Activated effector memory CD4-positive, alpha-beta T cell treated with Interleukin-2 at 50 U/mL for 16 hours (primary cell): ENCODE measurements around the gene SERPINA1.
"Not testable (repeated sequence)": the region's sequence is repeated elsewhere in the genome, so short reads cannot be mapped to it uniquely, and the experiment has no call there.

Experiments used
- DNase-seq: peaks from one replicate; pipeline ENCODE4 v3.0.0-alpha.2; 2020

The SERPINA1 gene

GRCh38 chr14:94382716-94383596, 5.4 kb downstream of the SERPINA1 start:
- no peak for DNase-seq

- DNase-seq, result no peak
Measured at GRCh38 chr14:94382099-94382715, 6.2 kb downstream of the SERPINA1 start.

DNA sequence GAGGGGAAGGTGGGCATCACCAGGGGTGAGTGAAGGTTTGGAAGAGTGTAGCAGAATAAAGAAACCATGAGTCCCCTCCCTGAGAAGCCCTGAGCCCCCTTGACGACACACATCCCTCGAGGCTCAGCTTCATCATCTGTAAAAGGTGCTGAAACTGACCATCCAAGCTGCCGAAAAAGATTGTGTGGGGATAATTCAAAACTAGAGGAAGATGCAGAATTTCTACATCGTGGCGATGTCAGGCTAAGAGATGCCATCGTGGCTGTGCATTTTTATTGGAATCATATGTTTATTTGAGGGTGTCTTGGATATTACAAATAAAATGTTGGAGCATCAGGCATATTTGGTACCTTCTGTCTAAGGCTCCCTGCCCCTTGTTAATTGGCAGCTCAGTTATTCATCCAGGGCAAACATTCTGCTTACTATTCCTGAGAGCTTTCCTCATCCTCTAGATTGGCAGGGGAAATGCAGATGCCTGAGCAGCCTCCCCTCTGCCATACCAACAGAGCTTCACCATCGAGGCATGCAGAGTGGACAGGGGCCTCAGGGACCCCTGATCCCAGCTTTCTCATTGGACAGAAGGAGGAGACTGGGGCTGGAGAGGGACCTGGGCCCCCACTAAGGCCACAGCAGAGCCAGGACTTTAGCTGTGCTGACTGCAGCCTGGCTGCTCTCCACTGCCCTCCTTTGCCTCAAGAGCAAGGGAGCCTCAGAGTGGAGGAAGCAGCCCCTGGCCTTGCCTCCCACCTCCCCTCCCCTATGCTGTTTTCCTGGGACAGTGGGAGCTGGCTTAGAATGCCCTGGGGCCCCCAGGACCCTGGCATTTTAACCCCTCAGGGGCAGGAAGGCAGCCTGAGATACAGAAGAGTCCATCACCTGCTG, 7.0 kb downstream of the SERPINA1 start:
- no peak for DNase-seq

DNA sequence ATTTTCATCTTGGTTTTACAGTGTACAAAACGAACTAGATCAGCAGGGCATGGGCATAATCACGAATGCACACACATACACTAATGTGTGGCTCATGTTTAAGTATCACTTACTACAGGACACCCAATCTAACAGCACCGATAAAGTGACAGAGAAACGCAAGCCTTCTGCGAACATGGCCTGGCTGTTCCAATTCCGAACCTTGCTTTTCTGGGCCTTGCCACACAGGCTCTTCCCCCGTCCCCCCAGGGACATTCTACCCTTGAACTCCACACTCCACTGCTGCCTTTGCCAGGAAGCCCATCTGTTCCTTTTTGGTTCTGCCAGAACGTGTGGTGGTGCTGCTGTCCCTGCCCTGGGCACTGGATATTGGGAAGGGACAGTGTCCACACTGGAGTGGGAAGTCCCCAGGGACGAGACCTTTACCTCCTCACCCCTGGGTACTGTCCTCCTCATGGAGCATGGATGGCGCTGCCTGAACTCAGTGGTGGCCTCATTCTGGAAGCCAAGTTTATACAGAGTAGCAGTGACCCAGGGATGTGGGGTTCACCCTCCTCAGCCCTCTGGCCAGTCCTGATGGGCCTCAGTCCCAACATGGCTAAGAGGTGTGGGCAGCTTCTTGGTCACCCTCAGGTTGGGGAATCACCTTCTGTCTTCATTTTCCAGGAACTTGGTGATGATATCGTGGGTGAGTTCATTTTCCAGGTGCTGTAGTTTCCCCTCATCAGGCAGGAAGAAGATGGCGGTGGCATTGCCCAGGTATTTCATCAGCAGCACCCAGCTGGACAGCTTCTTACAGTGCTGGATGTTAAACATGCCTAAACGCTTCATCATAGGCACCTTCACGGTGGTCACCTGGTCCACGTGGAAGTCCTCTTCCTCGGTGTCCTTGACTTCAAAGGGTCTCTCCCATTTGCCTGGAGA, 7.9 kb downstream of the SERPINA1 start:
- DNase-seq, result no peak

DNA sequence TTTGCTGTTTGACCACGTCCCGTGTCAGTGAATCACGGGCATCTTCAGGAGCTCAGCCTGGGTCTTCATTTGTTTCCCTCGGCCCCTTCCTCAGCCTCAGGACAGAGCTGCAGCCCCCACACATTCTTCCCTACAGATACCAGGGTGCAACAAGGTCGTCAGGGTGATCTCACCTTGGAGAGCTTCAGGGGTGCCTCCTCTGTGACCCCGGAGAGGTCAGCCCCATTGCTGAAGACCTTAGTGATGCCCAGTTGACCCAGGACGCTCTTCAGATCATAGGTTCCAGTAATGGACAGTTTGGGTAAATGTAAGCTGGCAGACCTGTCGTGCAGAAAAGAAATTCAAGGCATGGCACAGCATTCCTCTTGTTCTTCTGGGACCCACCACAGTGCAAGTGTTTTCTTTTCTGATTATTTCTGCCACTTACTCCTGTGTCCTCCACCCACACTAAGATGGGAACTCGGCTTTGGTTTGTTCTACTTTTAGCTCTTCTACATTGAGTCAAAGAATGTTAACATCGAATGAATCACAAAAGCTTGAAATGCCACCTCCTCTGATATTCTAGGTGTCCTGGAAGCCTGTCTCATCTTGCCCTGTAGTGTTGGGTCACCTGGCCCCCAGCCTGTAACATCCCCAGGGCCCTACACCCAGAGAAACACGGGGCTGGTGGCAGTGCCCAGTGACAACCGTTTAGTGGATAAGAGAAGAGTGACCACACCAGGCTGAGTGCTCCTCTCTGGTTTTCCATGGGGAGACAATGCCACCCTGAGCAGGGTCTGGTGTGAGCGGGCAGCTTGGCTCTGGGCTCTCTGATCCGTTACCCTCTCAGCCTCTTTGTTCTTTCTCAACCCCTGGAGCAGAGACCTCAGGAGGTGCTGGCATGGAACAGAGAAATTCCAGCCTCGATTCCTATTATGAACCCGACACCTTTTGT, 8.8 kb downstream of the SERPINA1 start:
- DNase-seq, result no peak

GRCh38 chr14:94378527-94379290, 9.7 kb downstream of the SERPINA1 start:
- DNase-seq, result no peak

- no peak for DNase-seq
Measured at GRCh38 chr14:94377866-94378470, 10.4 kb downstream of the SERPINA1 start.

- DNase-seq, result no peak
Measured at GRCh38 chr14:94376976-94377865, 11.2 kb downstream of the SERPINA1 start.

DNA sequence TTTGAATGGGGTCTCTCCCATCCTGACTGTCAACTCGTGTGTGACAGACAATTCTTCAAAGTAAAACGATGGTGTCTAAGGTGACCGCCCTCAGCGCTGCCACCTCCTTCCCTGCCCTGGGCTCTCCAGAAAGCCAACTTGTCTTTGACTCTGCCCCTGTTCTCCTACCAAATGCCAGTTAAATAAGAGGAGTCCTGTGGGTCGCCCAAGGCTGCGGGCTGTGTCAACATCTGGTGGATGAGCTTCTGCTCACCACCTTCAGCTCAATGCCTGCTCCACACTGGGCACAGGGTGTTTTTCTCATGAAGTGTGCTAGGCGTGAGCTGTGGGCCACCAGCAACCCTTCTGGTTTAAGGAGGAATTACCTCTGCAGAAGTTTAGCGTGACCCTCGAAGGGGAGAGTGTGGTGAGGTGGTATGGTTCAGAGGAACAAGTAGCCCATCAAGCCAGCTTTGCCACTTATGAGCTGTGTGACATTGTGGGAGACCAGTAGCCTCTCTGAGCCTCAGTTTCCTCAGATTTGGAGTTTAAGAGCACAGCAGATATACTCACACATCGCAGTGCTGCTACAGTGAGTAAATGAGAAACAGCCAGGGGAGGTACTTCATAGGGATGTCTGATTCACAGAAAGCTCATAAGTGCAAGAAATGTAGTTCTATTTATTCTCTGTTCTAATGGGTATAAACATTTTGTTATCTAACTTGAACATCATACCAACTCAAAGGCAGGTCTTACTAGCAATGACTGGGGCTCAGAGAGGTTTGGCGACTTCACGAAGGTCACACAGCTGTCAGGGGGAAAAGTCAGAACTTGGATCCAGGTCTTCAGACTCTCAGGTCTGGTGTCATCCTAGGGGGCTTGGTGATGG, 12.1 kb downstream of the SERPINA1 start:
- DNase-seq, result no peak

GRCh38 chr14:94375552-94376107, 12.8 kb downstream of the SERPINA1 start:
- no peak for DNase-seq

DNA sequence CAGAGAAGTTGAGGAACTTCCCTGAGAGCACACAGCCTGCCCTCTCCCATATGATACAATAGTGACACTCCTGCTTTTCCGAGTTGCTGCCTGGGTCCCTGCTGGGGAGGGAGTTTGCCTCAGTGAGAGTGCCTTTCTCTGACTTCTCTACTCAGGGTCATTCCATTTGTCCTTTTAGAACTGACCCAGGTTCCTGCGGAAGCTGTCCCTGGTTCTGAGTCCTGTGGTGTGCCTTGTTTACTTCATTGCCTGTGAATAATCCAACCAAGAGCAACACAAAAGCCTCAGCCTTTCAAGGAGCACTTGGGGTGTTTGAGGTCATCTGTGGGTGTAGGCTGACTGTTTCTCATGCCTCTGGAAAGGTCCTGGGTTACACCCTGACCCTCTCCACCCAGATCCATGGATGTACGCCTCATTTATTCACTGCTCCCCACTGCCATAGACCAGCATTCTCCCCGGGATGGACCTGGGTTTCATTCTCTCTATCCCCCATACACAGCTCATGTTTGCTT, 13.6 kb downstream of the SERPINA1 start:
- DNase-seq, result no peak

DNA sequence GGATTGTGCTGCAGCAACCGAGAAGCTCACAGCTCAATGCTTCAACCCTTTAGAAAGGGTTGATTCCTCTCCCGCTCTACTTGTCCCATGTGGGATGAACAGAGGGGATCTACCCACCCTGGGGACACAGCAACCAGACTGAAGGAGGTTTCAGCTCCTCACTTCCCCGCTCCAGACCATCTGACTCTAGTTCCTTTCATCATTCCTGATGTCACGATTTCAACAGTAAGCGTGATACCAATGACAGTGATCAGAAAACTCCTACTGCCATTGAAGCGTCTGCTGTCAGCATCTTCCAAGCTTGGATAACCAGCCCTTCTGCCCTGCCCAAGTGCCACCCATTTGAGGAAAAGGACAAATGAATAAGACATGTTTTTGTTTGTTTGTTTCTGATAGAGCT, 14.3 kb downstream of the SERPINA1 start:
- DNase-seq, result no peak

GRCh38 chr14:94373708-94374107, 14.7 kb downstream of the SERPINA1 start:
- DNase-seq, result no peak

DNA sequence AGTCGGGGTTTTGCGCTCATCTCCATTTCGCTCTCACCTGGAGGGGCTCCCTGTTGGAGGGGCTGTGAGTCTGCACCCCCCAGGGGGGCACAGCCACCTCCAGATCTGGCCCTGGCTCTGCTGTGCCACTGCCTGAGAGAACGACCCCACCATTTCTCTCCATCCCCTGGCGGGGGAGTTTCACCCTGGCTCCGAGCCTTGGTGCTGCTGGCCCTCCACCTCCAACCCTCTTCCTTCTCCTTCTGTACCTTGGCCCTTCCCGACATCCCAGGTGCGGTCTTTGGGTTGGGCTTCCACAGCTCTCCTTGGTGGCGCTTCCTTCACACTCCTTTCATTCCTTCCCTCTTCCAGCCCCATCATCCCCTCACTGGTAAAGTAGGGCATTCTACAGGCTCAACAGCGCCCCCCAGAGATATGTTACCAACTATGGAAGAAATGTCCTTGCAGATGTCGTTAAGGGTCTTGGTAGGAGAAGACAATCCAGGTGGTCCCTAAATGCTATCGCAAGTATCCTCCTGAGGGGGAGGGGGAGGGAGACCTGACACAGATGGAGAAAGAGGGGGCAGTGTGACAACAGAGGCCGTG, 16.3 kb downstream of the SERPINA1 start:
- no peak for DNase-seq

DNA sequence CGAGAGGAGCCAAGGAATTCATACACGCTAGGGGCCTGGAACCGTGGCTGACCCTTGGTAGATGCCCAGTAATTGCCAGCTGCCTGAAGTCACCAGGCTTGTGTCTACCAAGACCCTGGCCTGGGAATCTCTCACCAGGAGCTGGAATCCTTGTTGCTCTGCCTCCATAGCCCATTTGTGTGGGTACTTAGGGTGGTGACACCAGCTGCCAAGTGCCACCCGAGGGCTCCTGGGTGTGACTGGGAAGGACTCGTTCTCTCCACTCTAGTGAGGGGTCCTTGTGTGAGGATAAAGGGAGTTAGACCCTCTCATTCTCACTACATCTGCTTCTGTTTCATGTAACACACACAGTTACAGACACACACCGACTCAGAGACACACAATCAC, 17.9 kb downstream of the SERPINA1 start:
- no peak for DNase-seq

- not testable (repeated sequence) for DNase-seq
Measured at GRCh38 chr14:94369766-94370523, 18.5 kb downstream of the SERPINA1 start.
